Ishikawa (cell line): ENCODE results near the gene TMED4.

Experiments used
- CEBPB ChIP-seq: IDR thresholded peaks from 2 replicates; pipeline ENCODE4 v1.6.1; 2012
- EGR1 ChIP-seq: IDR thresholded peaks from 2 replicates; pipeline ENCODE4 v1.6.1; 2012
- EP300 ChIP-seq: IDR thresholded peaks from 2 replicates; pipeline ENCODE4 v1.6.1; 2012; ENCODE audit warnings: borderline replicate concordance
- RAD21 ChIP-seq: IDR thresholded peaks from 2 replicates; pipeline ENCODE4 v1.6.1; 2012; ENCODE audit warnings: low read depth
- REST ChIP-seq: IDR thresholded peaks from 2 replicates; pipeline ENCODE4 v1.6.1; 2012; ENCODE audit warnings: low read depth, mild to moderate bottlenecking
- TAF1 ChIP-seq: IDR thresholded peaks from 2 replicates; pipeline ENCODE4 v1.6.1; 2012; ENCODE audit warnings: low read depth, mild to moderate bottlenecking
- USF1 ChIP-seq: IDR thresholded peaks from 2 replicates; pipeline ENCODE4 v1.6.1; 2012

- TF ChIP-seq TAF1 (no peak), RAD21 (no peak), REST (no peak), CEBPB (no peak), EP300 (no peak), EGR1 (no peak), USF1 (no peak)
These were observed 36.0 kb upstream of the TMED4 start for GRCh38 chr7:44618045-44618444.
